ENCODE results near the gene FAM32A.

The FAM32A gene

GRCh38 chr19:16201011-16201391, 15.8 kb downstream of the FAM32A start:
- DNase-seq (ENCODE audit: low read depth) = no peak
- no peak for TF ChIP-seq CTCF (conservative IDR thresholded peaks at IDR 0.05; ENCODE audit: low read length)
- H3K4me3 ChIP-seq (ENCODE audit: low read length) = no peak overlapping the region

- no peak for TF ChIP-seq CTCF (conservative IDR thresholded peaks at IDR 0.05; ENCODE audit: low read length)
- H3K4me3 ChIP-seq (ENCODE audit: low read length) = no peak overlapping the region
- DNase-seq (ENCODE audit: low read depth) = peak; percentile 75
These were observed 17.4 kb downstream of the FAM32A start for GRCh38 chr19:16202320-16203255.

- no peak for DNase-seq (ENCODE audit: low read depth)
- TF ChIP-seq CTCF (conservative IDR thresholded peaks at IDR 0.05; ENCODE audit: low read length) = no peak
- H3K4me3 ChIP-seq (ENCODE audit: low read length) = no peak overlapping the region
These were observed 18.2 kb downstream of the FAM32A start for GRCh38 chr19:16203256-16204004.

- no peak for TF ChIP-seq CTCF (conservative IDR thresholded peaks at IDR 0.05; ENCODE audit: low read length)
- DNase-seq (ENCODE audit: low read depth) = no peak
- no peak overlapping the region for H3K4me3 ChIP-seq (ENCODE audit: low read length)
These were observed 18.7 kb downstream of the FAM32A start for GRCh38 chr19:16204005-16204294.

- H3K4me3 ChIP-seq (ENCODE audit: low read length) = no peak overlapping the region
- DNase-seq (ENCODE audit: low read depth) = no peak
- TF ChIP-seq CTCF (conservative IDR thresholded peaks at IDR 0.05; ENCODE audit: low read length) = no peak
These were observed 20.2 kb downstream of the FAM32A start for GRCh38 chr19:16205205-16206045.

GRCh38 chr19:16206046-16206605, 20.9 kb downstream of the FAM32A start:
- TF ChIP-seq CTCF (conservative IDR thresholded peaks at IDR 0.05; ENCODE audit: low read length) = no peak
- no peak for DNase-seq (ENCODE audit: low read depth)
- no peak overlapping the region for H3K4me3 ChIP-seq (ENCODE audit: low read length)

All from AG10803 (cell line).